CD4-positive, alpha-beta T cell treated with Interleukin-21 for 1 hour (primary cell): Measurements from ENCODE around the gene MTA3.
"Not testable (repeated sequence)": the region's sequence is repeated elsewhere in the genome, so short reads cannot be mapped to it uniquely, and the experiment has no call there.

Experiments
- DNase-seq: peaks from one replicate; pipeline ENCODE4 v3.0.0-alpha.2; 2020

Gene MTA3

GRCh38 chr2:42568401-42569115 lies at the start of gene MTA3:
Gene MTA3, plus strand, starts transcription at chr2:42568632. Its CDS starts 114 bp downstream, at chr2:42568746.
- peak; percentile 67 for DNase-seq

- no peak for DNase-seq
Measured at GRCh38 chr2:42519624-42520023, 48.8 kb upstream of the MTA3 start.

GRCh38 chr2:42522035-42522434 lies 46.4 kb upstream of the MTA3 start:
- no peak for DNase-seq

GRCh38 chr2:42523341-42523740 lies 45.1 kb upstream of the MTA3 start:
- no peak for DNase-seq

- DNase-seq: no peak
Measured at GRCh38 chr2:42532397-42532796, 36.0 kb upstream of the MTA3 start.

- no peak for DNase-seq
Measured at GRCh38 chr2:42537493-42537892, 30.9 kb upstream of the MTA3 start.

- DNase-seq: no peak
Measured at GRCh38 chr2:42542871-42543270, 25.6 kb upstream of the MTA3 start.

- no peak for DNase-seq
Measured at GRCh38 chr2:42545023-42545721, 23.3 kb upstream of the MTA3 start.

- no peak for DNase-seq
Measured at GRCh38 chr2:42545841-42546390, 22.5 kb upstream of the MTA3 start.

GRCh38 chr2:42547014-42547413 lies 21.4 kb upstream of the MTA3 start:
- no peak for DNase-seq

- DNase-seq: no peak
Measured at GRCh38 chr2:42547446-42548295, 20.8 kb upstream of the MTA3 start.

GRCh38 chr2:42550870-42551269 lies 17.6 kb upstream of the MTA3 start:
- DNase-seq: no peak

GRCh38 chr2:42554392-42554791 lies 14.0 kb upstream of the MTA3 start:
- DNase-seq: no peak

GRCh38 chr2:42556315-42556890 lies 12.0 kb upstream of the MTA3 start:
- no peak for DNase-seq

- DNase-seq: no peak
Measured at GRCh38 chr2:42557306-42557705, 11.1 kb upstream of the MTA3 start.

GRCh38 chr2:42558827-42559226 lies 9.6 kb upstream of the MTA3 start:
- no peak for DNase-seq

GRCh38 chr2:42560133-42560532 lies 8.3 kb upstream of the MTA3 start:
- DNase-seq: not testable (repeated sequence)

GRCh38 chr2:42560899-42561298 lies 7.5 kb upstream of the MTA3 start:
- no peak for DNase-seq

- DNase-seq: no peak
Measured at GRCh38 chr2:42562474-42563144, 5.8 kb upstream of the MTA3 start.

GRCh38 chr2:42566025-42566424 lies 2.4 kb upstream of the MTA3 start:
- DNase-seq: peak; percentile 8

GRCh38 chr2:42566837-42567321 lies 1.6 kb upstream of the MTA3 start:
- DNase-seq: no peak

GRCh38 chr2:42567364-42567763 lies 1.1 kb upstream of the MTA3 start:
- no peak for DNase-seq
